ENCODE results near the gene NR2F1. TPM values are rescaled to one million over a fixed set of nuclear protein-coding genes. Genes with fewer than 3 reads are reported as not detected.

Gene NR2F1
- total RNA-seq, 1 donor from 2014 or later: 2.1 TPM

DNA sequence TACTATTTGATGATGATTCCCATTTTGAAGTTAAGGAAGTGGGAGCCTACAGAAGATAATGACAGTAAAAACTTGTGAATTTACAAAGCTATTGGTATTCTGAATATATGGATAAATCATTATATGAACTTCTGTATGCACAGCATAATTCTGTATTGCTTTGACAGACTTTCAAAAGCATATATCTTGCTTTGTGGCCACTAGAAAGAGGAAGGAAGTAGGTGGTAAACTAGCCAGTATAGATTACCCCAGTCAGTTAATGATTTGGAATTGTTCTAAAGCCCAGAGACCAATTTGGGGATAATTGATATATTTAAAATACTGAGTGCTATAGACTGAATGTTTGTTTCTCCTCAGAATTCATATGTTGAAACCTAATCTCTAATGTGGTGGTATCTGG, 53.0 kb downstream of the NR2F1 start:
- H3K9me3 Mint-ChIP-seq (ENCODE audit: unreplicated experiment): no peaks in the 10 kb centered on the region
- no peaks in the 10 kb centered on the region for H3K36me3 Mint-ChIP-seq (ENCODE audit: low read depth, unreplicated experiment)
- TF ChIP-seq, protein P1, sequence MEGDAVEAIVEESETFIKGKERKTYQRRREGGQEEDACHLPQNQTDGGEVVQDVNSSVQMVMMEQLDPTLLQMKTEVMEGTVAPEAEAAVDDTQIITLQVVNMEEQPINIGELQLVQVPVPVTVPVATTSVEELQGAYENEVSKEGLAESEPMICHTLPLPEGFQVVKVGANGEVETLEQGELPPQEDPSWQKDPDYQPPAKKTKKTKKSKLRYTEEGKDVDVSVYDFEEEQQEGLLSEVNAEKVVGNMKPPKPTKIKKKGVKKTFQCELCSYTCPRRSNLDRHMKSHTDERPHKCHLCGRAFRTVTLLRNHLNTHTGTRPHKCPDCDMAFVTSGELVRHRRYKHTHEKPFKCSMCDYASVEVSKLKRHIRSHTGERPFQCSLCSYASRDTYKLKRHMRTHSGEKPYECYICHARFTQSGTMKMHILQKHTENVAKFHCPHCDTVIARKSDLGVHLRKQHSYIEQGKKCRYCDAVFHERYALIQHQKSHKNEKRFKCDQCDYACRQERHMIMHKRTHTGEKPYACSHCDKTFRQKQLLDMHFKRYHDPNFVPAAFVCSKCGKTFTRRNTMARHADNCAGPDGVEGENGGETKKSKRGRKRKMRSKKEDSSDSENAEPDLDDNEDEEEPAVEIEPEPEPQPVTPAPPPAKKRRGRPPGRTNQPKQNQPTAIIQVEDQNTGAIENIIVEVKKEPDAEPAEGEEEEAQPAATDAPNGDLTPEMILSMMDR (IDR thresholded peaks at IDR 0.05; ENCODE audit: unreplicated experiment): no peak
- no peaks in the 10 kb centered on the region for H3K4me1 Mint-ChIP-seq (ENCODE audit: unreplicated experiment)
- DNase-seq (ENCODE audit: low spot score): no peak
- H3K4me3 Mint-ChIP-seq (ENCODE audit: unreplicated experiment): no peak overlapping the region
- H3K27me3 Mint-ChIP-seq (ENCODE audit: unreplicated experiment): no peaks in the 10 kb centered on the region
- H3K27ac Mint-ChIP-seq (ENCODE audit: unreplicated experiment): no peak overlapping the region

DNA sequence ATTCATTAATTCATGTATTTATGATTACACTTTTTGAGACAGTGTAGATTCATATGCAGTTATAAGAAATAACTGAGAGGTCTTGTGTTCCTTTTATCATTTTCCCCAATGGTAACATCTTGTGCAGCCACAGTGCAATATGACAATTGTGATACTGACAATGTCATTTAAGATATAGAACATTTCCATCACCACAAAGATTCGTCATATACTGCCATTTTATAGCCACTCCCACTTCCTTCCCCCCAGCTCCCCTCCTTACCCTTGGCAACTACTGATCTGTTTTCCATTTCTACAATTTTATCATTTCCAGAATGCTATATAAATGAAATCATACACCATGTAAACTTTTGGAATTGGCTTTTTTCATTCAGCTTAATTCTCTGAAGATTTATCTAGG, 53.8 kb downstream of the NR2F1 start:
- TF ChIP-seq, protein P1 (IDR thresholded peaks at IDR 0.05; ENCODE audit: unreplicated experiment): no peak
- Mint-ChIP-seq H3K27ac (ENCODE audit: unreplicated experiment) (no peak overlapping the region), H3K4me1 (ENCODE audit: unreplicated experiment) (no peaks in the 10 kb centered on the region), H3K4me3 (ENCODE audit: unreplicated experiment) (no peak overlapping the region), H3K9me3 (ENCODE audit: unreplicated experiment) (no peaks in the 10 kb centered on the region), H3K36me3 (ENCODE audit: low read depth, unreplicated experiment) (no peaks in the 10 kb centered on the region), H3K27me3 (ENCODE audit: unreplicated experiment) (no peaks in the 10 kb centered on the region)
- DNase-seq (ENCODE audit: low spot score): no peak

DNA sequence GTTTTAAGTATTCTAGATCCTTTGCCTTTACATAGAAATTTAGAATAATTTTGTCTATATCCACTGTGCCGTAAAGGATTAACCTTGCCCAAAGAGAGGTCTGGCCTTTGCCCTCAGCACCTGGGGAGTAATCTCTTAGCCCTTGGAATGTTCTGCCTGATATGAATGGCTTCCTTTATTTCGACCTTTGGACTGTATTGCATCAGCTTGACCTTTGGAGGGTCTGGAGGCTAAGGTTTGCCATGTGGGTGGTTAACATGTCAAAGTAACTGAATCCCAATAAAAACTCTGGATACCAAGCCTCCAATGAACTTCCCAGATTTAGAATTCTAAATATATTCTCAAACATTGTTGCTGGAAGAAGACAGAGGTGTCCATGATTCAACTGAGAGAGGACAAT, 54.7 kb downstream of the NR2F1 start:
- TF ChIP-seq, protein P1 (IDR thresholded peaks at IDR 0.05; ENCODE audit: unreplicated experiment): no peak
- H3K27ac Mint-ChIP-seq (ENCODE audit: unreplicated experiment): no peak overlapping the region
- DNase-seq (ENCODE audit: low spot score): no peak
- H3K27me3 Mint-ChIP-seq (ENCODE audit: unreplicated experiment): no peaks in the 10 kb centered on the region
- H3K9me3 Mint-ChIP-seq (ENCODE audit: unreplicated experiment): no peaks in the 10 kb centered on the region
- H3K36me3 Mint-ChIP-seq (ENCODE audit: low read depth, unreplicated experiment): no peaks in the 10 kb centered on the region
- no peak overlapping the region for H3K4me3 Mint-ChIP-seq (ENCODE audit: unreplicated experiment)
- H3K4me1 Mint-ChIP-seq (ENCODE audit: unreplicated experiment): no peaks in the 10 kb centered on the region

GRCh38 chr5:93642526-93642925, 59.5 kb downstream of the NR2F1 start:
- no peak overlapping the region for H3K27ac Mint-ChIP-seq (ENCODE audit: unreplicated experiment)
- no peaks in the 10 kb centered on the region for H3K4me1 Mint-ChIP-seq (ENCODE audit: unreplicated experiment)
- no peak overlapping the region for H3K4me3 Mint-ChIP-seq (ENCODE audit: unreplicated experiment)
- TF ChIP-seq, protein P1 (IDR thresholded peaks at IDR 0.05; ENCODE audit: unreplicated experiment): no peak
- H3K36me3 Mint-ChIP-seq (ENCODE audit: low read depth, unreplicated experiment): no peaks in the 10 kb centered on the region
- DNase-seq (ENCODE audit: low spot score): no peak
- no peaks in the 10 kb centered on the region for H3K9me3 Mint-ChIP-seq (ENCODE audit: unreplicated experiment)
- no peaks in the 10 kb centered on the region for H3K27me3 Mint-ChIP-seq (ENCODE audit: unreplicated experiment)

Other genes starting within 250 kb of the NR2F1 start
- gene NR2F1-AS1, start 2.0 kb upstream of the NR2F1 start, total RNA-seq (ENCODE audit: unreplicated experiment): 6.4 TPM
- gene POU5F2, start 158.4 kb downstream of the NR2F1 start, total RNA-seq (ENCODE audit: unreplicated experiment): 0.64 TPM